NK-92 (cell line): Measurements from ENCODE around the gene LRRTM4.

Experiments
- DNase-seq: peaks from one replicate; lab custom pipeline; 2025; ENCODE audit not compliant: unreplicated experiment; lab: John Stamatoyannopoulos, UW

The LRRTM4 gene

GRCh38 chr2:77521931-77522470 lies at the start of gene LRRTM4:
LRRTM4 (minus strand) TSS chr2:77522376.
- DNase-seq = no peak

GRCh38 chr2:77571545-77571944 lies 49.4 kb upstream of the LRRTM4 start:
- DNase-seq = no peak

GRCh38 chr2:77567723-77568122 lies 45.5 kb upstream of the LRRTM4 start:
- DNase-seq = no peak

- DNase-seq = no peak
Measured at GRCh38 chr2:77566582-77566981, 44.4 kb upstream of the LRRTM4 start.

- no peak for DNase-seq
Measured at GRCh38 chr2:77566131-77566530, 44.0 kb upstream of the LRRTM4 start.

GRCh38 chr2:77552956-77553355 lies 30.8 kb upstream of the LRRTM4 start:
- no peak for DNase-seq

GRCh38 chr2:77538031-77538430 lies 15.9 kb upstream of the LRRTM4 start:
- DNase-seq = no peak

GRCh38 chr2:77522888-77523287 lies 712 bp upstream of the LRRTM4 start:
- no peak for DNase-seq

GRCh38 chr2:77521548-77521891 lies 656 bp downstream of the LRRTM4 start:
- no peak for DNase-seq

- no peak for DNase-seq
Measured at GRCh38 chr2:77520641-77521547, 1.3 kb downstream of the LRRTM4 start.

- DNase-seq = no peak
Measured at GRCh38 chr2:77519888-77520506, 2.2 kb downstream of the LRRTM4 start.

GRCh38 chr2:77519164-77519887 lies 2.9 kb downstream of the LRRTM4 start:
- no peak for DNase-seq

- DNase-seq = no peak
Measured at GRCh38 chr2:77518311-77518710, 3.9 kb downstream of the LRRTM4 start.

- DNase-seq = no peak
Measured at GRCh38 chr2:77513191-77513590, 9.0 kb downstream of the LRRTM4 start.

- no peak for DNase-seq
Measured at GRCh38 chr2:77512507-77512906, 9.7 kb downstream of the LRRTM4 start.

GRCh38 chr2:77508511-77508910 lies 13.7 kb downstream of the LRRTM4 start:
- no peak for DNase-seq

GRCh38 chr2:77507657-77508056 lies 14.5 kb downstream of the LRRTM4 start:
- no peak for DNase-seq

- DNase-seq = no peak
Measured at GRCh38 chr2:77488141-77488540, 34.0 kb downstream of the LRRTM4 start.

GRCh38 chr2:77487074-77487803 lies 34.9 kb downstream of the LRRTM4 start:
- DNase-seq = no peak

GRCh38 chr2:77484026-77484425 lies 38.1 kb downstream of the LRRTM4 start:
- no peak for DNase-seq

GRCh38 chr2:77479895-77480294 lies 42.3 kb downstream of the LRRTM4 start:
- no peak for DNase-seq
